ENCODE results near the gene FLG. TPM values are rescaled to one million over a fixed set of nuclear protein-coding genes. Genes with fewer than 3 reads are reported as not detected.

Gene FLG
- total RNA-seq (2021) (not detected in 3 replicates), Bru-seq, nascent RNA (not detected)
- long read RNA-seq, experiment 1 = 0 reads
- long read RNA-seq, experiment 2 = 0 reads
- long read RNA-seq, experiment 3 = 0 reads

DNA sequence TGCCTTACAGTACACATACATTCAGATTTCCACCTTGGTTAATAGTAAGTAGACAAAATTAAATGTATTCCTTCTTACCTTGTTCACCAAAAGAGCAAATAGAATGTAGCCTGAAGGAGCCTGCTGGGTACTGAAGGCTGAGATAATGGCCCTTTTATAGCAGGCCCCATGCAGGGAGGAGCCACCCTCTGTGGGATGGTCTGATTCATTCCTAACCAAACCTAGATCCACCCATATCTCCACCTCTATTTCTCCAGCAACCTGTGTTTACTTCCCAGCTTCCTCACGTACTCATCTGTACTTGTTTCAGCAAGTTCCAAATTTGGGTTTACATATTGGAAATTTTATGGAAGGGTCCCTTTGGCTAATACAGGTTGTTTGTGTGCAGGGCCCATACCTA, at the start of gene FLG:
Gene FLG (minus strand): TSS at position 129 of the 400 bp plus-strand sequence. CDS start 9,783 bp downstream, outside the sequence.
- POLR2A ChIA-PET = no interaction called here

More for the DNA sequence above, at the start of gene FLG:
- DNase-seq (ENCODE audit: low spot score) = no peak
- peaks cover 64% of the 10 kb centered on the region for H3K9me3 Mint-ChIP-seq
- CTCF ChIA-PET = no interaction called here
- H3K4me3 Mint-ChIP-seq = no peak within 1 kb of the TSS
- no peak for ATAC-seq
- H3K36me3 Mint-ChIP-seq = peaks cover 38% of the 10 kb centered on the region
- no peaks in the 10 kb centered on the region for H3K27me3 Mint-ChIP-seq (ENCODE audit: low read depth)
- H3K27ac Mint-ChIP-seq = no peak within 1 kb of the TSS
- no peaks in the 10 kb centered on the region for H3K4me1 Mint-ChIP-seq
- TF ChIP-seq, protein P1, sequence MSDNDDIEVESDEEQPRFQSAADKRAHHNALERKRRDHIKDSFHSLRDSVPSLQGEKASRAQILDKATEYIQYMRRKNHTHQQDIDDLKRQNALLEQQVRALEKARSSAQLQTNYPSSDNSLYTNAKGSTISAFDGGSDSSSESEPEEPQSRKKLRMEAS (CRISPR knock-in tag; IDR thresholded peaks at IDR 0.05) = no peak
- TF ChIP-seq, protein P2, sequence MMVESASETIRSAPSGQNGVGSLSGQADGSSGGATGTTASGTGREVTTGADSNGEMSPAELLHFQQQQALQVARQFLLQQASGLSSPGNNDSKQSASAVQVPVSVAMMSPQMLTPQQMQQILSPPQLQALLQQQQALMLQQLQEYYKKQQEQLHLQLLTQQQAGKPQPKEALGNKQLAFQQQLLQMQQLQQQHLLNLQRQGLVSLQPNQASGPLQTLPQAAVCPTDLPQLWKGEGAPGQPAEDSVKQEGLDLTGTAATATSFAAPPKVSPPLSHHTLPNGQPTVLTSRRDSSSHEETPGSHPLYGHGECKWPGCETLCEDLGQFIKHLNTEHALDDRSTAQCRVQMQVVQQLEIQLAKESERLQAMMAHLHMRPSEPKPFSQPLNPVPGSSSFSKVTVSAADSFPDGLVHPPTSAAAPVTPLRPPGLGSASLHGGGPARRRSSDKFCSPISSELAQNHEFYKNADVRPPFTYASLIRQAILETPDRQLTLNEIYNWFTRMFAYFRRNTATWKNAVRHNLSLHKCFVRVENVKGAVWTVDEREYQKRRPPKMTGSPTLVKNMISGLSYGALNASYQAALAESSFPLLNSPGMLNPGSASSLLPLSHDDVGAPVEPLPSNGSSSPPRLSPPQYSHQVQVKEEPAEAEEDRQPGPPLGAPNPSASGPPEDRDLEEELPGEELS (CRISPR knock-in tag; IDR thresholded peaks at IDR 0.05) = no peak
- no peak for TF ChIP-seq ATF2 (CRISPR knock-in tag; IDR thresholded peaks at IDR 0.05; ENCODE audit: borderline replicate concordance, low read depth)
- TF ChIP-seq TEAD4 (CRISPR knock-in tag; IDR thresholded peaks at IDR 0.05) = no peak
- TF ChIP-seq RELA (CRISPR knock-in tag; IDR thresholded peaks at IDR 0.05; ENCODE audit: borderline replicate concordance) = no peak
- TF ChIP-seq, protein P3, sequence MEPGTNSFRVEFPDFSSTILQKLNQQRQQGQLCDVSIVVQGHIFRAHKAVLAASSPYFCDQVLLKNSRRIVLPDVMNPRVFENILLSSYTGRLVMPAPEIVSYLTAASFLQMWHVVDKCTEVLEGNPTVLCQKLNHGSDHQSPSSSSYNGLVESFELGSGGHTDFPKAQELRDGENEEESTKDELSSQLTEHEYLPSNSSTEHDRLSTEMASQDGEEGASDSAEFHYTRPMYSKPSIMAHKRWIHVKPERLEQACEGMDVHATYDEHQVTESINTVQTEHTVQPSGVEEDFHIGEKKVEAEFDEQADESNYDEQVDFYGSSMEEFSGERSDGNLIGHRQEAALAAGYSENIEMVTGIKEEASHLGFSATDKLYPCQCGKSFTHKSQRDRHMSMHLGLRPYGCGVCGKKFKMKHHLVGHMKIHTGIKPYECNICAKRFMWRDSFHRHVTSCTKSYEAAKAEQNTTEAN (CRISPR knock-in tag; IDR thresholded peaks at IDR 0.05) = no peak
- no peak for TF ChIP-seq SP1 (CRISPR knock-in tag; conservative IDR thresholded peaks at IDR 0.05)
- no peak for TF ChIP-seq ZNF512 (CRISPR knock-in tag; IDR thresholded peaks at IDR 0.05; ENCODE audit: borderline replicate concordance)
- TF ChIP-seq NFATC4 (CRISPR knock-in tag; IDR thresholded peaks at IDR 0.05) = no peak
- TF ChIP-seq ESRRA (CRISPR knock-in tag; IDR thresholded peaks at IDR 0.05; ENCODE audit: borderline replicate concordance) = no peak
- TF ChIP-seq ZNF396 (CRISPR knock-in tag; IDR thresholded peaks at IDR 0.05; ENCODE audit: borderline replicate concordance) = no peak
- TF ChIP-seq ELF4 (CRISPR knock-in tag; IDR thresholded peaks at IDR 0.05; ENCODE audit: low read depth) = no peak
- no peak for TF ChIP-seq AFF4 (CRISPR knock-in tag; IDR thresholded peaks at IDR 0.05; ENCODE audit: borderline replicate concordance)
- no peak for TF ChIP-seq ZNF425 (CRISPR knock-in tag; conservative IDR thresholded peaks at IDR 0.05)
- TF ChIP-seq KAT7 (CRISPR knock-in tag; IDR thresholded peaks at IDR 0.05; ENCODE audit: borderline replicate concordance) = no peak
- no peak for TF ChIP-seq ATF3 (CRISPR knock-in tag; conservative IDR thresholded peaks at IDR 0.05)
- TF ChIP-seq PRRX2 (CRISPR knock-in tag; IDR thresholded peaks at IDR 0.05) = no peak

Measured in WTC11 (cell line).